Sigmoid colon (tissue), 7 donors: ENCODE results near the gene FLNC. TPM values are rescaled to one million over a fixed set of nuclear protein-coding genes. Genes with fewer than 3 reads are reported as not detected.

Experiments
- DNase-seq: peaks from one replicate; pipeline ENCODE4 v3.0.0-alpha.2; 2019
- H3K27ac ChIP-seq, 4 donors: fragments of 200-600 bp; sonication (generic); one replicate each; pipeline ENCODE4 v1.5.1; 2016 to 2019; ENCODE audit warnings: mild to moderate bottlenecking in 1 of 4
- H3K27me3 ChIP-seq, 3 donors: fragments of 200-600 bp; sonication (generic); one replicate each; pipeline ENCODE4 v1.5.1; 2019; ENCODE audit warnings: mild to moderate bottlenecking in 1 of 3
- H3K36me3 ChIP-seq, 4 donors: fragments of 200-600 bp; sonication (generic); one replicate each; pipeline ENCODE4 v1.5.1; 2016 to 2019
- H3K4me1 ChIP-seq, 4 donors: fragments of 200-600 bp; sonication (generic); one replicate each; pipeline ENCODE4 v1.5.1; 2017 to 2019
- H3K4me3 ChIP-seq, 4 donors: fragments of 200-600 bp; sonication (generic); one replicate each; pipeline ENCODE4 v1.5.1; 2017 to 2019; ENCODE audit warnings: mild to moderate bottlenecking in 2 of 4, moderate library complexity in 1 of 4
- H3K9me3 ChIP-seq, 4 donors: fragments of 200-600 bp in 3 of 4; sonication (generic) in 3 of 4; one replicate each; pipeline versions ENCODE4 v1.5.1 to v1.6.1; 2013 to 2019
- CTCF ChIP-seq, 4 experiments: fragments of 450-650 bp in 3 of 4; fragments of 200-600 bp in 1 of 4; IDR thresholded peaks; one replicate each; pipeline ENCODE4 v1.5.1; 2016 to 2019; ENCODE audit warnings: antibody characterized with exemption in 4 of 4, mild to moderate bottlenecking in 3 of 4, moderate library complexity in 2 of 4
- EP300 ChIP-seq, 4 donors: sonication (generic); formaldehyde crosslinking; IDR thresholded peaks; one replicate each; pipeline ENCODE4 v1.6.1; 2017; ENCODE audit warnings: antibody characterized with exemption in 4 of 4
- POLR2A ChIP-seq, 2 donors: fragments of 450-650 bp; IDR thresholded peaks; one replicate each; pipeline ENCODE4 v1.6.1; 2016; ENCODE audit warnings: antibody characterized with exemption in 2 of 2, mild to moderate bottlenecking in 2 of 2, moderate library complexity in 2 of 2
- POLR2AphosphoS5 ChIP-seq, 4 donors: sonication (generic); formaldehyde crosslinking; IDR thresholded peaks; one replicate each; pipeline ENCODE4 v1.6.1; 2017; ENCODE audit warnings: antibody characterized with exemption in 4 of 4
- WGBS, 2 donors: extraction: QIAGEN DNeasy Blood & Tissue Kit; methylation state at CpG; one replicate each; pipeline ENCODE4 v1.1.7; 2013; 5-methylcytosine and 5-hydroxymethylcytosine counted together
- intact Hi-C: fragments of 100-400 bp; cut with DNase I; formaldehyde crosslinking; loops from one replicate; pipeline ENCODE4 v1.15.1; 2023
- polyA plus RNA-seq, 3 donors: library from polyadenylated mRNA; stranded (reverse); fragments of 200-250 nt; gene quantifications; one replicate each; pipeline ENCODE4 v1.2.3, GENCODE V29; 2013
- total RNA-seq, 4 donors: library from RNA; depleted of rRNA; stranded (reverse); fragments of >200 nt; gene quantifications; one replicate each; pipeline ENCODE4 v1.1.0, GENCODE V29; 2016
- donor health status: healthy with polysubstance abuse.
- donor health status: Bipolar disorder and iron deficiency.
- donor health status: healthy.

The FLNC gene
- total and polyA plus RNA-seq, 7 donors: 0.69 to 489 (median 95.3) TPM

GRCh38 chr7:128829391-128830166 lies 627 bp upstream of the FLNC start:
- peak; percentile 83 for DNase-seq

GRCh38 chr7:128831178-128831993 lies 1.2 kb downstream of the FLNC start:
- Histone ChIP-seq H3K36me3 (peaks cover 6 to 15% (median 10%) of the 10 kb centered on the region in 4 donors), H3K4me3 (peak overlapping the region; percentile 66 to 90 (median 83)), H3K9me3 (no peaks in the 10 kb centered on the region), H3K27ac (peak overlapping the region; percentile 95 to 99 (median 98)), H3K27me3 (no peaks in the 10 kb centered on the region), H3K4me1 (peaks cover 2 to 88% (median 75%) of the 10 kb centered on the region in 4 donors)
- intact Hi-C loops: loop anchor here (2.0 to 5.0 kb wide), 3 partner anchors 41 to 94 kb away; partner anchors contain the start of genes CALU and CCDC136
- peak in 2 of 4 donors; percentile 39 to 54 for TF ChIP-seq EP300 (IDR thresholded peaks at IDR 0.05)
- TF ChIP-seq CTCF (IDR thresholded peaks at IDR 0.05): no peak
- TF ChIP-seq POLR2A (IDR thresholded peaks at IDR 0.05): peak; percentile 90 to 97
- peak; percentile 90 to 96 (median 92) for TF ChIP-seq POLR2AphosphoS5 (IDR thresholded peaks at IDR 0.05)
- 9 to 16% methylated on average over 33 of the region's 33 CpGs for WGBS, 2 donors
- DNase-seq: peak; percentile 97

More at GRCh38 chr7:128829391-128830166, 627 bp upstream of the FLNC start:
- peak overlapping the region; percentile 95 to 99 (median 98) for H3K27ac ChIP-seq
- H3K4me1 ChIP-seq: peaks cover 2 to 70% (median 57%) of the 10 kb centered on the region in 4 donors
- H3K27me3 ChIP-seq: no peaks in the 10 kb centered on the region
- intact Hi-C loops: loop anchor here (2.0 to 5.0 kb wide), 3 partner anchors 39 to 92 kb away; partner anchors contain the start of genes CALU and CCDC136
- peak overlapping the region; percentile 66 to 90 (median 83) for H3K4me3 ChIP-seq
- no peaks in the 10 kb centered on the region for H3K36me3 ChIP-seq
- 24 to 27% methylated on average over 13 of the region's 13 CpGs for WGBS, 2 donors
- TF ChIP-seq CTCF (IDR thresholded peaks at IDR 0.05): peak in 1 of 4 experiments; percentile 24
- peak in 1 of 4 donors; percentile 37 for TF ChIP-seq POLR2AphosphoS5 (IDR thresholded peaks at IDR 0.05)
- TF ChIP-seq EP300 (IDR thresholded peaks at IDR 0.05): no peak
- H3K9me3 ChIP-seq: no peaks in the 10 kb centered on the region

- DNase-seq: peak; percentile 84
- Histone ChIP-seq H3K27me3 (no peaks in the 10 kb centered on the region), H3K27ac (peak overlapping the region; percentile 95 to 99 (median 98)), H3K9me3 (no peaks in the 10 kb centered on the region), H3K4me3 (peak overlapping the region; percentile 66 to 90 (median 83)), H3K4me1 (peaks cover 2 to 93% (median 80%) of the 10 kb centered on the region in 4 donors), H3K36me3 (peaks cover 8 to 23% (median 16%) of the 10 kb centered on the region in 4 donors)
- intact Hi-C loops: loop anchor here (2.0 to 5.0 kb wide), 3 partner anchors 41 to 95 kb away; partner anchors contain the start of genes CALU and CCDC136
- no peak for TF ChIP-seq CTCF (IDR thresholded peaks at IDR 0.05)
- peak; percentile 26 to 66 (median 58) for TF ChIP-seq POLR2AphosphoS5 (IDR thresholded peaks at IDR 0.05)
- no peak for TF ChIP-seq EP300 (IDR thresholded peaks at IDR 0.05)
- no peak for TF ChIP-seq POLR2A (IDR thresholded peaks at IDR 0.05)
- WGBS, 2 donors: 15 to 27% methylated on average over 22 of the region's 22 CpGs
Observed at GRCh38 chr7:128831994-128832879, 2.0 kb downstream of the FLNC start.

GRCh38 chr7:128832880-128833147 lies 2.6 kb downstream of the FLNC start:
- Histone ChIP-seq H3K4me3 (peak overlapping the region; percentile 66 to 90 (median 83)), H3K27ac (peak overlapping the region; percentile 95 to 99 (median 98)), H3K4me1 (peaks cover 2 to 93% (median 78%) of the 10 kb centered on the region in 4 donors), H3K9me3 (no peaks in the 10 kb centered on the region), H3K27me3 (no peaks in the 10 kb centered on the region), H3K36me3 (peaks cover 14 to 29% (median 22%) of the 10 kb centered on the region in 4 donors)
- no peak for DNase-seq
- intact Hi-C loops: loop anchor here (5.0 kb wide), 1 partner anchor 96 kb away; the partner anchor contains the start of gene CALU
- TF ChIP-seq EP300 (IDR thresholded peaks at IDR 0.05) (no peak), CTCF (IDR thresholded peaks at IDR 0.05) (no peak), POLR2A (IDR thresholded peaks at IDR 0.05) (no peak), POLR2AphosphoS5 (IDR thresholded peaks at IDR 0.05) (no peak)
- whole genome bisulfite sequencing, 2 donors: 25 to 38% methylated on average over 2 of the region's 2 CpGs
